Activated T-cell treated with anti-CD3 and anti-CD28 coated beads for 1 hour (primary cell): Measurements from ENCODE around the gene CPA4.
"Not testable (repeated sequence)": the region's sequence is repeated elsewhere in the genome, so short reads cannot be mapped to it uniquely, and the experiment has no call there.

ENCODE experiments used
- DNase-seq: peaks from one replicate; pipeline ENCODE4 v3.0.0-alpha.2; 2020; ENCODE audit warnings: low read depth

CPA4 gene

DNA sequence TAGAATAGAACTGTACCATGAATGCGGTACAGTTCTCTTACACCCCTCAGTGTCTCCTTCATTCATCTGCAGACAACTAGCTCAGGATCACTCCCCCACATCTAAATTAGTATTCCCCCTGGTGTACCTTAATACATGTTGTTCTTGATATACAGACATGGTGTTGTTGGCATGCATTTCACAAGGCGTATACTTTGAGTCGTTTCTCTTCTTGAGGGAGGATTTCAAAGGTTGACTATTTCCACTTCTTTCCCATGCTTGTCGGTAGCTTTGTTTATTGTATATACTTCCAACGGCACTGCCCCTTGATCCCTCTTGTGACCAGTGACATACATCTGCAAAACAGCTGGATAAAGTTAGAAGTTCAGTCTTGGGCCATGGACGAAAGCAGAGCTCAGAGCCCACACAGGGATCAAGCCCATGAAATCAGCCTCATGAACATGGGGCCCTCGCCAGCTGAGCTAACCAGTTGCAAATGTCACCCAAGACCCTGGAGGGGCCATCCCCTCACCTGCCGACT, 8.6 kb downstream of the CPA4 start:
- DNase-seq = no peak

DNA sequence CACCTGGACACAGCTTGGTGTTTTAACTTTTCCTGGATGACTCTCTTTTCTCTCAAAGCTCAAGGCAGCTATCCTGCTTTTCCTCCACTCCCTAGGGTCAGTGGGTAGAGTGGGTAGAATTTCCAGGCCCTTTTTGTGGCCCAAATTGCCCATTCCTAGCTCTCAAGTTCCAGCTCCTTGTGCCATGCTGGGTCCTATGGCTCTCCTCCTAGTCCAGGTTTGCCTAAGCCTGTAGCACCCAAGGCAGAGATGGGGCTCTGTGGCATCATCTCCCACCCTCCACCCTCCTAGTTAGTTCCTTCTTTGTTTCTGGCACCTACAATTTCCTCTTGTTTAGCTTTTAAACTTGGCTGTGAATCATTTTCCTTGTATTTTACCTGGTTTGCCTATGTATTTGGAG, 9.7 kb downstream of the CPA4 start:
- DNase-seq = no peak

DNA sequence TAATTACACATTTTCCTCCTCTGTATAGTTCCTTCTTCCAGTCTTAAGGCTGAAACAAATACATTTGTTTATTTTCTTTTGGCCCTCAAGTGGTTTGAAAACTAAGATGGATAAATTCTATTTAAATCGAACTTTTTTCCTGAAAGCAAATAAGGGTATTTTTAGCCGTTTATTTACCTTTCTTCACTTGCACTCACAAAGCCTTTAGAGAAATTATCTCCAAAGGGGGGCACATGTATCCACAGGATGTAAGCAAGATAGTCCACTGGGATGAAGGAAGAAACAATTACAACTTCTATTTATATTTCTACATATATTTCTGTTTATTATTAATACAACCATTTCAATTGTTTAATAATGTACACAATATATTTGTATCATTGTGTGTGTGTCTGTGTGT, 10.2 kb downstream of the CPA4 start:
- no peak for DNase-seq

DNA sequence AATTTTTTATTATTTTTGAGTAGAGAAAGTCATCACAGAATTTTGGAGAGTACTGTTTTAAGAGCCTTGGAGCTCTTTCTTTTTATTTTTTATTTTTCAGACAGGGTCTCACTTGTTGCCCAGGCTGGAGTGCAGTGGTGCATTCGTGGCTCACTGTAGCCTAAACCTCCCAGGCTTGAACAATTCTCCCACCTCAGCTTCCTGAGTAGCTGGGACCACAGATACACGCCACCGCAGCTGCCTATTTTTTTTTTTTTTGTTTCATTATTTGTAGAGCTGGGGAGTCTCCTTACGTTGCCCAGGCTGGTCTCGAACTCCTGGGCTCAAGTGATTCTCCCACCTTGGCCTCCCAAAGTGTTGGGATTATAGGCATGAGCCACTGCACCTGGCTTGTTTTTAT, 10.6 kb downstream of the CPA4 start:
- no peak for DNase-seq

DNA sequence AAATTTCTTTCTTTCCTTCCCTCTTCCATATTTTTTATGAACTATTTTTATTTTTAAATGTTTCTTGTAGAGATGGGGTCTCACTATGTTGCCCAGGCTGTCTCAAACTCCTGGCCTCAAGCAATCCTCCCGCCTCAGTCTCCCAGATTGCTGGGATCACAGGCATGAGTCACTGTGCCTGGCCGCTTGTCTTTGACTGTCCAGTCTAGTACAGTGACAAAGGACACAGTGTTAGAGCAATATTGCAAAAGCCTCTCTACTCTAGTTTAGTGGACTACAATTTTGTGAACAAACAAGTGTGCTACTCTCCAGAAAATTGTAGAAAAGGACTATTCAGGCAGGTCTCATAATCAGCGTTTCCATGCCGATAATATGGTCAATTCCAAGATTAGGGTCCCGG, 11.0 kb downstream of the CPA4 start:
- no peak for DNase-seq

DNA sequence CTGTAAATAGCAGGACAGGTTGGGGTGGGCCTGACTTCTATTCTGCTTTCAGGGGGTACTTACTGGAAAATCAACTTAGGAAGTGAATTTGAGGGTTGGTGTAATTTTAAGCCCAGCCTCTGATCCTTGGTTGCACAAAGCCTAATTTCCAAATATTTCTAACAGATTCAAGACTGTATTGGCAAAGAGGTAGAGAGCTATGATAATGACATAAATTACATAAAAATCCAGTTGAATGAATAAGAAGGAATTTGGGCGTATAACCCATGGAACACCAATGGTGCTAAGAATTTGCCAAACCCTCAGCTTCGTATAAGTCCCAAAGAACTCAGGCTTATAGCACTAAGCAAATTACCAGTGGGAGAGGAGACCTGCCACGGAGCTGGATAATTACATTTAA, 11.9 kb downstream of the CPA4 start:
- DNase-seq = no peak

DNA sequence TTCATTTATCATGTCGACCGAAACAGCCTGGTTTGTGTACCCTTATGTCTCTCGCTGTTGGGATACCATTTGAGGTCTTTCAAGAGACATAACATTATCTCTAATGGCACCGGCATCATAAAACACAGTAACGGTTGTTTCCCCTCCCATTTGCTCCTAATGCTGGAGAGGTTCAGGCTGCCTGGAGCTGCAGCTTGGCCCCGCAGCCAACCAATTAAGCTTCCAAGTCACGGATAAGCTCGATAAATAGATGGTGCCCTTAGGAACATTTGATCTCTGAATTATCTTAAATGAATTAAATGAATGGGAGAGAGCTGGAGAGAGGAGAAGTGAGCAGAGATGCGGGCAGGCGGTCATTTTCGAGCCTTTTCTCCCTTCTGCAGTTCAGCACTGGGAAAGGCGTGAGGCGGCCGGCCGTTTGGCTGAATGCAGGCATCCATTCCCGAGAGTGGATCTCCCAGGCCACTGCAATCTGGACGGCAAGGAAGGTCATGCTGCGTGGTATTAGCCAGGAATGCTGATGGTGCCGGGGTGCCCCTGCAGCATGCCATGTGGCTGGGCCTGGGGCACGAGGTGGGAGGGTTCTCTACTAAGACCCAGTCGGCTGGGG, 12.6 kb downstream of the CPA4 start:
- DNase-seq = no peak

DNA sequence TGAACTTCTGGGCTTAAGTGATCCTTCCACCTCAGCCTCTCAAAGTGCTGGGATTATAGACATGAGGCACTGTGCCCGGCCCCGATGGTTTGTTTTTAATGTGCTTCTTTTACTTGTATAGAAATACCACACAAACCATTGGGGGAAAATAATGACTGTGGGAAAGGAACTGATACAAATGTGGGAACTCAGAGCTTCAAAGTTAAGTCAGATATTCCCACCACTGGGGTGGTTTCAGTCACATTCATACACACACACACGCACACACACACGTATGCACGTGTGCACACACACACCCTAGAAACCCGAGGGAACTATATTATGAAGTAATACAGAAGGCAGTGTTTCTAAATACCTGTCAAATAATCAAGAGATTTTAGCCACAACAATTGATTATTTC, 17.0 kb downstream of the CPA4 start:
- DNase-seq = no peak

DNA sequence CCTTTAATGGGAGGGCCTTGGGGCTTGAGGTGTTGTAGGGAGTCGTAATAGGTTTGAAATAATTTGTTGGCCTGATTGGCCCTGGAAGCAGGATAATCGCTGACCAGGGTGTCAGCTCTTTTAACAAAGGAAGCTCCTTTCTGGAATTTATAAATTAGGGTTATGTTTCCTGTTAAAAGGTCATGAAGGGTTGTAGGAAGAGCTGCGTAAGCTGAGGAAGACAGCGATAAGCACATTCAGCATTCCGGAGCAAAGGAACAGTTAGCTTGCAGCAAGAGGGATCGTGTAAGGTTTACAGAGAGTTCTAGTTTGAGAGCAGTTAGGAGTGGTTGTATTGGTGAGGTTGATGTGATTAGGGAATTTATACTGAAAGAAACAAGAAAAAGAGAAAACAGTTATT, 21.3 kb downstream of the CPA4 start:
- no peak for DNase-seq

DNA sequence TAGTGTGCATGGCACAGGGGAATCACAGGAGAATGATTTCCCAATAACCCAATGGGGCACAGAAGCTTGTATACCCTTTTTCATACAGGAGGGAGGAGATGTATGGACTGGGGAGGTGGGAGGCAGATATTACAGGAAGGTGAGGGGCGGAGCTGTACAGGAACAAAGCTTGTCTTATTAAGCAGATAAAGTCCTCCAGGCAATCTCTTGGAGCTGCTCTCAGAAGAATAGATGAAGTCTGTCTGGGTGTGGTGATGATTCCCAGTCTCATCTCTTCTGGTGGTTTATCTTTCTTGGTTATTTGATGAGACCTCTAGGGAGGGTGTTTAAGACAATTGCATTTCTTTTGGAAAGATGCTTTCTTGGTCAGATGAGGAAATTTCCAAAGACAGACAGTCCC, 26.6 kb downstream of the CPA4 start:
- DNase-seq = no peak

DNA sequence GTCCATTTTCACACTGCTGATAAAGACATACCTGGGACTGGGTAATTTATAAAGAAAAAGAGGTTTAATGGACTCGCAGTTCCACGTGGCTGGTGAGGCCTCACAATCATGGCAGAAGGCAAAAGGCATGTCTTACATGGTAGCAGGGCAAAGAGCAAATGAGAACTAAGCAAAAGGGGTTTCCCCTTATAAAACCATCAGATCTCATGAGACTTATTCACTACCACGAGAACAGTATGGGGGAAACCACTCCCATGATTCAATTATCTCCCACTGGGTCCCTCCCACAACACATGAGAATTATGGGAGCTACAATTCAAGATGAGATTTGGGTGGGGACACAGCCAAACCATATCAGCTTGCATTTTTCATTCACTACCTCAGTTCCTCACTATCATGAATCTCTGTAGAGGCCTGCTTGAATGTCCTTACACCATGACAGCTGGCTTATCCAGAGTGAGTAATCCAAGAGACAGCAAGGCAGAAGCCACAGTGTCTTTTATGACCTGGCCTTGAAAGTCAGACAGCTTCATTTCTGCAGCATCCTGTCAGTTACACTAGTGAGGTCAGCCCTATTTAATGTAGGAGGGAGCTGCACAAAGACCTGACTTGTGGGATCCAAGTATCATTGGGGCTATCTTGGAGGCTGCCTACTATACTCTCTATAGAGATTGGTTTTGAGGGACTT, 28.7 kb downstream of the CPA4 start:
- not testable (repeated sequence) for DNase-seq

DNA sequence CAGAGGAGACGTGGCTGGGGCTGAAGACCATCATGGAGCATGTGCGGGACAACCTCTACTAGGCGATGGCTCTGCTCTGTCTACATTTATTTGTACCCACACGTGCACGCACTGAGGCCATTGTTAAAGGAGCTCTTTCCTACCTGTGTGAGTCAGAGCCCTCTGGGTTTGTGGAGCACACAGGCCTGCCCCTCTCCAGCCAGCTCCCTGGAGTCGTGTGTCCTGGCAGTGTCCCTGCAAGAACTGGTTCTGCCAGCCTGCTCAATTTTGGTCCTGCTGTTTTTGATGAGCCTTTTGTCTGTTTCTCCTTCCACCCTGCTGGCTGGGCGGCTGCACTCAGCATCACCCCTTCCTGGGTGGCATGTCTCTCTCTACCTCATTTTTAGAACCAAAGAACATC, 29.7 kb downstream of the CPA4 start:
- DNase-seq = no peak

DNA sequence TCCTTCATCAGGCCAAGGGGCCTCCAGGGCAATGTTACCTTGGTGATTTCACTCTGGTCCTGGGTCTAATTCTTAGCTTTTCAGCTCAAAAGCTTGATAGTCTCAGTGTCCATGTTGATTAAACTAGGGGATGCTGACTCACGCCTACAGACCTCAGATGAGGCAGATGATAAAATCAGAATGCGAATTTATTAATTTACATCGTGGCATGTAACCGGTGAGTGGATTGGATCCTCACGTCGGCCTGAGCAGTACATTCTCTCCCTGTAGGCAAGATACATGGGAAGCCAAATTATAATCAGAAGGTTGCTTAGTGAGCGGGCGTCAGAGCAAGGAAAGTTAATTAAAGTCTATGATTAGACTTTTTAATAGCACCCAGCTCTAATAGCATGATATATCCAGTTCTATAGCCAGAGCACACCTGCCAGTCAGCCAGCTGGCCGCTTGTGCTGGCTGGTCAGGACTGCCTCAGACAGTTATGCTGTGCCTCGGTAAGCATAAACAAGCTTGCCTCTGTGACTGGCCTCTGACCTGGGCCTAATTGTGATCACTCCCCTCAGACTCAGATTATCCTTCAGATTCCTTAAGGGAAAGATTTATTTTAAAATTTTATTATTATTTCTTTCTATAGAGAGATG, 31.5 kb downstream of the CPA4 start:
- no peak for DNase-seq

DNA sequence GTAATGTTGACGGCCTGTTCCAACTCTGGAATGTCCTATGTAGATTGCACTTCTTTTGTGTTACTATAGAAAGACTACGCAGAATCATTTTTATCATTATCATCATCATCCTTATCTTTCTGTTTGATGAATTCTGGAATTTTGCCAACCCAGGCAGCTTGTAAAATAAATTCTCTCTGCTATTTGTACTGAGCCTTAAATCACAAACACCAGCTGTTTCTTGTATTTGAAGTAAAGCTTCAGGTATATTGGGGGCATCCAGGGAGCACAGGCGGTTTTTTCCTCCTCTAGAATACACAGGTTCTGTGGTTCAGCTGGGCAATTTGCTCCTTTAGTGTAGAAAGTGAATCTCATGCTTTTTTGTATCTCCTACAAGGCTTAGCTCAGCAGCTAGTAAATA, 36.7 kb downstream of the CPA4 start:
- no peak for DNase-seq

DNA sequence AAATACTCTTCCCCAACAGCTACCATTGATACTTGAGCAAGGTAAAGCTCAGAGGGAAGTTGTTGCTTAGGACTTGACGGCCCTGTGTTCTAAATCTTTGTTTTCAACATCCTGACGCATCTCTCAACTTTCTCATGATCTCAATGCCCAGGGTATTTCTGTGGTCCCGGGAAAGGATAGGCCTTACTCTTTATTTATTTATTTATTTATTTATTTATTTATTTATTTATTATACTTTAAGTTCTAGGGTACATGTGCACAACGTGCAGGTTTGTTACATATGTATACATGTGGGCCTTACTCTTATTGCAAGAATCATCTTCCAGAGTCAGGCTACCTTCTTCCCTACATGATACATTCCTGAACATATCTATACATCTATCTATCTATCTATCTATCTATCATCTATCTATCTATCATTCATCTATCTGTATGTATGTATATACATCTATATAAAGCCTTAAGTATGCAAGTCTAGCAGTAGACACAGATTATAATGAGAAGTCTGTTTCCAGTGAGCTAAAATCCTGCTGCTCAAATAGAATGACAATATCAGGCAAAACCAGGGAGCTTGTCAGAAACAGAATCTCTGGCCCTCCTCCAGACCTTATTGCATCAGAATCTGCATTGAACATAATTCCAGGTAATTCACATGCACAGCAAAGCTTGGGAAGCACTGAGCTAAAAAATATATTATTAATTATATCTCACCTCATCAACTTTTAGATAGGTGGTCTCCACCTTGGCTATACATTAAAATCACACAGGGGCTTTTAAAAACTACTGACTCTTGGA, 39.5 kb downstream of the CPA4 start:
- no peak for DNase-seq

DNA sequence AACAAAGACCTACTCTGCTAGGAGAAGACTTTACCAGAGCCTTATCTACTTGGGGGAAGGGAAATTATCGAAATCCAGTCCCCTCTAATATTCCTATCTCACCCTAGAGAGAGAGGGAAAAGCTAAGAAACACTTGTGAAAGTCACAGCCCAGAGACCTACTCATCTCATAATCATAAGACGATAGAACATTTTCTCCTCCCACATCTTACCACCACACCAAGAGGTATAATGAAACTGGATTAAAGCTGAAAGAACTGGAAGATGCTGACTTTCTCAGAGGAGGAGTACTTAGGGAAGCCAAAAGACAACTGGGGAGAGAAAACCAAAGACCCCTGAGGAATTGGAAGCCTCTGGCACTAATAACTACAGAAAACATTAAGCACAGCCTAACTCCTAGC, 40.9 kb downstream of the CPA4 start:
- no peak for DNase-seq

DNA sequence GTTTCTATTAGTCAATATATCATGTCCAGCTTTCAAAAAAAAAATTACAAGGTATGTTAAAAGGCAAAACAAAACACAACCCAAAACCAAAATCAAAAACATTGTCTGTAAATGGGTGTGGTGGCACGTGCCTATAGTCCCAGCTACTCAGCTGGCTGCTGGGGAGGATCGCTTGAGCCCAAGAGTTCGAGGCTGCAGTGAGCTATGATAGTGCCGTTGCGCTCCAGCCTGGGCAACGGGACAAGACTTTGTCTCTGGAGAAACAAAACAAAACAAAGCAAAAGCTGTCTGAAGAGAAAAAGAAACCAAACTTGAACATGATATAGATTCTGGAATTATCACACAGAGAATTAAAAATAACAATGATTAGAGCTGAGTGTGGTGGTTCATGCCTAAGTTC, 41.3 kb downstream of the CPA4 start:
- DNase-seq = no peak

DNA sequence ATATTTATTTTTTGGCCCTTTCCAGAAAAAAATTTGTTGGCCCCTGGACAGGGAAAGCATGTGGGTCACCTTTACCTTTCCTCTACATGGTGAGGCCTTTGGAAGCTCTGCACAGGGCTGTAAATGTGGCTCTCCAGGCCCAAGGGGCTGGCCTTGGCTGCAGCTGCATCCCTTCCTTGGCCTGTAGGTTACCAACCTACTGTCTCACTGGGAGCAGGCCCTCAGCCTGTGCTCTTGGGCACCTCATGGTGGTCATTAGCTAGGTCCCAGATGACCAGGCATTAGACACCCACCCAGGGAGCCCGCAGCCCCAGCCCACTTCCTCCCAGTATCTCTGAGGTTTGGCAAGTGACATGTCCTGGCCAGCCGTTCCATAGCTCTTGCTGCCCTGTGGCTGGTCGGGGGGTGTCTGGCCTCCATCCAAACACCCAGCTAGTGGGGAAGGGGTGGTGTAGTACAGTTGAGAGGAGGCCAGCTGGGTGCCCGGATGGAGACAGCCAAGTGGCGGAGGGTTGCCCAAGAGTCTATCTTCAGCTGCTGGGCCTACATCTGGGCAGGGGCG, 44.5 kb downstream of the CPA4 start:
- no peak for DNase-seq

DNA sequence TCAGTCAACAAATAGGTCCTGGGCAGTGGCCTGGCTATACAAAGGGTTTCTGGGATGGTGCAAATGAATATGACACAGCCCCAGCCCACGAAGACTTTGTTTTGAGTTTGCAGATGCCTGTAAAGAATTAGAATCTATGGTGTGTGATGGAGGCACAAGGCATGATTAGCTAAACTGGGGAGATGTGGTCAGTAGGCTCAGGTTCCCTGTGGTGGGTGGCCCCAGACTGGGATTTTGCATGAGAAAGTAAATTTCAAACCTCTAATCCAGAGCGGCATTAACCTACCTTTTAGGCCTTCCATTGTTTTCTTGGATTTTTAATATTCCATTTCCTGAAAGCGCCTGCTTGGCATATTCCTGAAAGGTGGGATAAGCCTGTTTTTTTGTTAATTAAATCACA, 45.3 kb downstream of the CPA4 start:
- DNase-seq = no peak

DNA sequence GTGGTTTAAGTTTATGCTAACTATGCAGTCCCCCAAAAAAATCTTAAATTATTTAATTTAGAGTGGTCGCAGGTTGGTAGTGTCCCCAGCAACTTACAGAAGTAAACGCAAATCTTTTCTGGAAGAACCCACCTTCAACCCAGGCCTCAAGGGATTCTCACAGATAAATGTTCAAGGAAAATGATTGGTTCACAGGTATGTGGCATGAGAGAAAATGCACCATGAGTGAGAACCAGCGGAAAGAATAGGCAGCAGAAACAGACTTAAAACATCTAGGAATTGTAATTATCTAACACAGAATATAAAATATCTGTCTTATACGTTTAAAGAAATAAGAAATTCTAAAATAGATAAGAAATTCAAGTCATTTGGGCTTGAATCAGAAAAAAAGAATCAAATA, 48.9 kb downstream of the CPA4 start:
- DNase-seq = no peak

DNA sequence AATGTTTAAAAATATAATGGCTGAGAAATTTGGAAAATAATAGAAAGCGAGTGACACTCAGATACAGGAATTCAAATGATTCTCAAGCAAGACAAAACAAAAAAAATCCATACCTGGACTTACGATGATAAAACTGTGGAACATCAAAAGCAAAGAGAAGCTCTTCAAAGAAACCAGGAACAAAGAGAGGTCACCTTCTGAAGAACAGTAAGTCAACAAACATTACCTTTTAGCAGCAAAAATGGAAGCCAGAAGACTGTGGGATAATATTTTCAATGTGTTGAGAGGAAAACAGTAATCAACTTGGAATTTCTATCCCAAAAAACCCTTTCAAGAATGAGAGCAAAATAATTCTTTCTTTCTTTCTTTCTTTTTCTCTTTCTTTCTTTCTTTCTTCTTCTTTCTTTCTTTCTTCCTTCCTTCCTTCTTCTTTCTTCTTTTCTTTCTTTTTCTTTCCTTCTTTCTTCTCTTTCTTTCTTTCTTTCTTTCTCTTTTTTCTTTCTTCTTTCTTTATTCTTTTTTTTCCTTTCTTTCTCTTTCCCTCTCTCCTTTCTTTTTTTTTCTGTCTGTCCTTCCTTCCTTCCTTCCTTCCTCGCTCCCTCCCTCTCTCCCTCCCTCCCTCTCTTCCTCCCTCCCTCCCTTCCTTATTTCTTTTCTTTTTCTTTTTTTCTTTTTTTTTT, 49.9 kb downstream of the CPA4 start:
- DNase-seq = no peak
